ENCODE measurements around the gene SEMA4C.

DNA sequence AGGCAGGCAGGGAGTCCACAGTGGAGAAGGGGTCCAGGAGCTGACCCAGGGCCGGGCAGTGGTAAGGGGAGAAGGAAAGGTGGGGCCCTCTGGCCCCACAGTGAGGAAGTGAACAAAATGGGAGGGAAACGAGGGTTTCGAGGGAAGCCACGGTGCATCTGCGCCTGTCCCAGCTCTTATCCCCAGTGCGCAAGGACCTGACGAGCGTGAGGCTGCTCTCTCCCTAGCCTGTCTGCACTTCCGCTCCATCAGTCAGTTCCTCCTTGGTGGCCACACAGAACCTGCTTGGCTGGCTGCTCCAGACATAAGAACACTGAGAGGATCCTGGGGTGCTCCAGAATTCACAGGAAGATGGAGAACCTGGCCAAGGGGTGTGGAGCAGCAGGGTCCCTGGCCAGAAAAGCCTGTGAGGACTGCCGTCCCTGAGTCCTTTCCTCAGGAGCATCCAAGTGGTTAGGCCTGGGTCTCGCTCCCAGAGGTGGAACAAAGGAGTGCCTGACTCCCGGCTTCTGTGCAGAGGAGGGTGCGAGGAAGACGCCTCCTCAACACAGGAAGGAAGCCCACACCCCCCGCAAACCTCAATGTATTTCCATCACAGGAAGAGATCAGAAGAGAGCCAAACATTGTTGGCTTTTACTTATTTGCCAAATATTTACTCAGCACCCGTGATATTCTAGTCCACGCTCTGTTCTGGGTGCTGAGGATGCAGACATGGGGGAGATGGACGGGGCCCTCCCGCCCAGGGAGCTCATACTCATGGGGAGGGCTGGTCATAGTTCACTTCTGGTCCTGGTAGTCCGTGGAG, 43.7 kb upstream of the SEMA4C start:
- no peak for TF ChIP-seq CTCF (IDR thresholded peaks at IDR 0.05)
- TF ChIP-seq POLR2A (IDR thresholded peaks at IDR 0.05; ENCODE audit: low read depth), result no peak
- no peak for TF ChIP-seq EP300 (IDR thresholded peaks at IDR 0.05)
